Measurements from ENCODE around the gene USP6NL. TPM values are rescaled to one million over a fixed set of nuclear protein-coding genes. Genes with fewer than 3 reads are reported as not detected.
"Not testable (repeated sequence)": the region's sequence is repeated elsewhere in the genome, so short reads cannot be mapped to it uniquely, and the experiment has no call there.

The USP6NL gene
- polyA plus RNA-seq, 1 experiment: 13.0 TPM

DNA sequence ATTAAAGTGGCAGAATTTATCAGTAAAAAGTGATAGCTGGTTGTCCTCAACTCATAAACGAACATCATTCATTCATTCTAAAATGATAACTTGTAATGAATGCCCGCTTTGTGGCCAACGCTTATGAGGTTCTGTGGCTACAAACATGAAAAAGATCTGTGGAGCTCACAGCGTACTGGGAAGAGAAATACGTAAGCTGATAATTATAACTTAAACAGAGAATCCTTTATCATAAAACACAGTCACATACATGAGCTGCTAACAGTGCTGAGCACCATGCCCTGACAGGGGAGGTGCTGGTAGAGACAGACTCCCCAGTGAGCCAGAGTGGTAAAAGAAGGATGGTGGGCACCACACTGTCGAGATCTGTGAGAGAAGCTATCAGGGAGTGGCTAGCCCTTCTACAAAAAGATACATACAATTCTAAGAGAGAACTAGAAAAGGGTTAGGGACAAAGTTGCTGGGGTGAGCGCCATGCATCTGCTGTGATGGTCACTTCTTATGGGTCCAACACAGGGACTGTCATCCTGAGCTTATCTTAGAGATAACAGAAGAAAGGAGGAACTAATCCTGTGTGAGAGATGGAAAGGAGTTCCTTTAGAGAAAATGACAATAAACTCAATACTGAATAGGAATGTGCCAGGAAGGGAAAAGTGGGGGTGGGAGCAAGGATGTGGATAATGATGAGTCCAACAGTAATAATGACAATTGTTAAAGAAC lies 106.7 kb downstream of the USP6NL start:
- Histone ChIP-seq H3K4me3 (ENCODE audit: low read depth, low read length) (no peak overlapping the region), H3K9me3 (ENCODE audit: control insufficient read depth, insufficient read depth, low read length) (no peaks in the 10 kb centered on the region), H3K27ac (ENCODE audit: low read depth, low read length) (no peak overlapping the region), H3K27me3 (ENCODE audit: control insufficient read depth, insufficient read depth, low read length) (no peaks in the 10 kb centered on the region)
- no peak for DNase-seq (ENCODE audit: low read depth, low spot score)
- TF ChIP-seq, protein P1, sequence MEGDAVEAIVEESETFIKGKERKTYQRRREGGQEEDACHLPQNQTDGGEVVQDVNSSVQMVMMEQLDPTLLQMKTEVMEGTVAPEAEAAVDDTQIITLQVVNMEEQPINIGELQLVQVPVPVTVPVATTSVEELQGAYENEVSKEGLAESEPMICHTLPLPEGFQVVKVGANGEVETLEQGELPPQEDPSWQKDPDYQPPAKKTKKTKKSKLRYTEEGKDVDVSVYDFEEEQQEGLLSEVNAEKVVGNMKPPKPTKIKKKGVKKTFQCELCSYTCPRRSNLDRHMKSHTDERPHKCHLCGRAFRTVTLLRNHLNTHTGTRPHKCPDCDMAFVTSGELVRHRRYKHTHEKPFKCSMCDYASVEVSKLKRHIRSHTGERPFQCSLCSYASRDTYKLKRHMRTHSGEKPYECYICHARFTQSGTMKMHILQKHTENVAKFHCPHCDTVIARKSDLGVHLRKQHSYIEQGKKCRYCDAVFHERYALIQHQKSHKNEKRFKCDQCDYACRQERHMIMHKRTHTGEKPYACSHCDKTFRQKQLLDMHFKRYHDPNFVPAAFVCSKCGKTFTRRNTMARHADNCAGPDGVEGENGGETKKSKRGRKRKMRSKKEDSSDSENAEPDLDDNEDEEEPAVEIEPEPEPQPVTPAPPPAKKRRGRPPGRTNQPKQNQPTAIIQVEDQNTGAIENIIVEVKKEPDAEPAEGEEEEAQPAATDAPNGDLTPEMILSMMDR (IDR thresholded peaks at IDR 0.05; ENCODE audit: low read depth, low read length): no peak
- ChIA-PET POLR2A (no interaction called here), CTCF (interaction anchor here (0.7 to 4.6 kb wide), 6 partner anchors 9 to 278 kb away, joined by 3 to 22 read pairs (median 6); no protein-coding TSS in a partner anchor)

DNA sequence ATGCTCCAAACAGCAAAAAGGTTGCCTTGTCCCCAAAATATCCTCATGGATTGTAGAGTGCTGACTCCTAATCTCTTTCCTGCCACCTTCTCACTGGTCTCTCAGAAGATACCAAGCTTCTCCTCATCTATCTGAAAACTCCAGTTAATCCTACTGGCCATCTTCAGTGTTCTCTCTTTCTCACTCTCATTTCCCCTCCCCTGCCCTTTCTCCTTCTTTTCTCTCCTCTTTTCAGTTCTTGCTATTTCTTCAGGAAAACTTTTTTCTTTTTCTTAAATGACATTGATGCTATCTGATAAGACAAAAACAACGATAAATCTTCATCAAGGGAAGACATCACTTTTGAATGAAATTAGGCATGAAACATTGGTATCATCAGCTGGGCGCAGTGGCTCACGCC lies 109.8 kb downstream of the USP6NL start:
- no peaks in the 10 kb centered on the region for H3K27me3 ChIP-seq (ENCODE audit: control insufficient read depth, insufficient read depth, low read length)
- CTCF ChIA-PET: interaction anchor here (4.6 kb wide), 1 partner anchor 14 kb away, joined by 22 read pairs; no protein-coding TSS in a partner anchor
- TF ChIP-seq, protein P1 (IDR thresholded peaks at IDR 0.05; ENCODE audit: low read depth, low read length): no peak

DNA sequence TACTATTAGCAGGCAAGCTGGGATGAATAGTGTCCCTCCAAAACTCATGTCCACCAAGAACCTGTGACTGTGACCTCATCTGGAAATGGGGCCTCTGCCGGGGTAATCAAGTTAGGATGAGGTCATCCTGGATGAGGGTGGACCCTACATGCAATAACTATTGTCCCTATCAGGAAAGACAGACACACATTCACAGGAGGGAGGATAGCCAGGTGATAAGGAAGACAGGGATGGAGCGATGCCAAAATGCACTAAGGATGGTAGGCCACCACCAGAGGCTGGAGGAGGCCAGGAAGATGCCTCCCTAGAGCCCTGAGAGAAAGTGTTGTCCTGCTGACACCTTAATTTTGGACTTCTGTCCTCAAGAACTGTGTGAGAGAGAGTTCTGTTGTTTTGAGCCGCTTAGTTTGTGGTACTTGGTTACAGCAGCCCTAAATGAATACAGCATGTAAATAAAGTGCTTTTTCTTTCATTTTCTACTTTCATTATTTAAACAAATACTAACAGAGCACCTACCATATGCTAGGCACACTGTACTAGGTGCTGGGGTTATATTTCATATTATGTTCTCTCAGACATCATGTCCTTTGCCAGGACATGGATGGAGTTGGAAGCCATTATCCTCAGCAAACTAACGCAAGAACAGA lies 111.9 kb downstream of the USP6NL start:
- DNase-seq (ENCODE audit: low read depth, low spot score): no peak
- TF ChIP-seq, protein P1 (IDR thresholded peaks at IDR 0.05; ENCODE audit: low read depth, low read length): no peak
- Histone ChIP-seq H3K27me3 (ENCODE audit: control insufficient read depth, insufficient read depth, low read length) (no peaks in the 10 kb centered on the region), H3K9me3 (ENCODE audit: control insufficient read depth, insufficient read depth, low read length) (no peaks in the 10 kb centered on the region), H3K27ac (ENCODE audit: low read depth, low read length) (no peak overlapping the region), H3K4me3 (ENCODE audit: low read depth, low read length) (no peak overlapping the region)
- ChIA-PET POLR2A (no interaction called here), CTCF (no interaction called here)

More for the DNA sequence above, 109.8 kb downstream of the USP6NL start:
- DNase-seq (ENCODE audit: low read depth, low spot score): no peak
- Histone ChIP-seq H3K4me3 (ENCODE audit: low read depth, low read length) (no peak overlapping the region), H3K9me3 (ENCODE audit: control insufficient read depth, insufficient read depth, low read length) (no peaks in the 10 kb centered on the region), H3K27ac (ENCODE audit: low read depth, low read length) (no peak overlapping the region)
- POLR2A ChIA-PET: no interaction called here

DNA sequence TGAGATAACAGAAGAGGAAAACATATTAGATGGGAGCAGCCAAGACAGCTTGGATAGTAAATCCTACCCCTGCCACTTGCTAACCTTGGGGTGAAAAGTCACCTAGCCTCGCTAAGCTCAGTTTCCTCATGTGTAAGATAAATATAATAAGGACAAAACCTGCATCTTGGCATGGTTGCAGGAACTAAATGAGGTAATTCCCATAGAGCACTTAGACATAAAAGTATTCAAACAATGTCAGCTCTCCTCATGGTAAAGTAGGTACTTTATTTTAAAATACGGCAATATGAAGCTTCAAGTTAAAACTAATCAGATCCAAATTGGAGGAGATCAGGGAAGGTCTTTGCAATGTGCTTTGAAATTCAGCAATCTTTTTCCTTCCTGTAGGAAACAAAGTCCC lies 113.1 kb downstream of the USP6NL start:
- Histone ChIP-seq H3K4me3 (ENCODE audit: low read depth, low read length) (no peak overlapping the region), H3K27me3 (ENCODE audit: control insufficient read depth, insufficient read depth, low read length) (no peaks in the 10 kb centered on the region), H3K9me3 (ENCODE audit: control insufficient read depth, insufficient read depth, low read length) (no peaks in the 10 kb centered on the region; the same call in 1 of the 2 replicates), H3K27ac (ENCODE audit: low read depth, low read length) (no peak overlapping the region)
- POLR2A ChIA-PET: no interaction called here
- CTCF ChIA-PET: interaction anchor here (0.7 to 1.6 kb wide), 4 partner anchors 15 to 284 kb away, joined by 3 to 6 read pairs (median 4); no protein-coding TSS in a partner anchor
- TF ChIP-seq, protein P1 (IDR thresholded peaks at IDR 0.05; ENCODE audit: low read depth, low read length): no peak
- no peak for DNase-seq (ENCODE audit: low read depth, low spot score)

DNA sequence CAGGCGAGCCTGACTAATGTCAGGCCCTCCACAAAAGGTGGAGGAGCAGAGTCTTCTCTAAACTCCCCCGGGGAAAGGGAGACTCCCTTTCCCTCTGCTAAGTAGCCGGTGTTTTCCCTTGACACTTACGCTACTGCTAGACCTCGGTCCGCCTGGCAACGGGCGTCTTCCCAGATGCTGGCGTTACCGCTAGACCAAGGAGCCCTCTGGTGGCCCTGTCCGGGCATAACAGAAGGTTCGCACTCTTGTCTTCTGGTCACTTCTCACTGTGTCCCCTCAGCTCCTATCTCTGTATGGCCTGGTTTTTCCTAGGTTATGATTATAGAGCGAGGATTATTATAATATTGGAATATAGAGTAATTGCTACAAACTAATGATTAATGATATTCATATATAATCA lies 116.5 kb downstream of the USP6NL start:
- CTCF ChIA-PET: interaction anchor here (1.2 to 1.9 kb wide), 8 partner anchors 11 to 325 kb away, joined by 3 to 8 read pairs (median 4); no protein-coding TSS in a partner anchor
- POLR2A ChIA-PET; H3K27ac ChIP-seq (ENCODE audit: low read depth, low read length); H3K9me3 ChIP-seq (ENCODE audit: control insufficient read depth, insufficient read depth, low read length); H3K27me3 ChIP-seq (ENCODE audit: control insufficient read depth, insufficient read depth, low read length); DNase-seq (ENCODE audit: low read depth, low spot score); H3K4me3 ChIP-seq (ENCODE audit: low read depth, low read length): not testable (repeated sequence)
- TF ChIP-seq, protein P1 (IDR thresholded peaks at IDR 0.05; ENCODE audit: low read depth, low read length): peak; percentile 36
